ENCODE measurements around the gene GPER1.

DNA sequence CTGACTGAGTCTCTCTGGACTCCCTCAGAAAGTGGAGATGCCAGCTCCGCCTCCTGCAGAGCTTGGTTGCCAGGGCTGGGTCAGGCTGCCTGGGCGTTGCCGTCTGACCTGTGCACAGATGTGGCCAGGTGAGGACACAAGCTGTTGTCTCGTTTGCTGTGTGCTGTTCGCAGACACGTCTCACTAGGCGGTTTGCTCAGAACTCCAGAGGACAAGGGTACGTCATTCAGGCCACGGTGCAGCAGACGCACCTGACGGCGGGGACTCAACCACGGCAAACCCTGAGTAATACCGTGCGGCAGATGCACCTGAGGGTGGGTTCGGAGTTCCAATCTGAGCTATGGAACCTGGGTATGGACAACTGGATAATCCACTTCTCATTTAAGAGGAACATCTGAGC, 11.7 kb downstream of the GPER1 start:
- TF ChIP-seq, protein P1, sequence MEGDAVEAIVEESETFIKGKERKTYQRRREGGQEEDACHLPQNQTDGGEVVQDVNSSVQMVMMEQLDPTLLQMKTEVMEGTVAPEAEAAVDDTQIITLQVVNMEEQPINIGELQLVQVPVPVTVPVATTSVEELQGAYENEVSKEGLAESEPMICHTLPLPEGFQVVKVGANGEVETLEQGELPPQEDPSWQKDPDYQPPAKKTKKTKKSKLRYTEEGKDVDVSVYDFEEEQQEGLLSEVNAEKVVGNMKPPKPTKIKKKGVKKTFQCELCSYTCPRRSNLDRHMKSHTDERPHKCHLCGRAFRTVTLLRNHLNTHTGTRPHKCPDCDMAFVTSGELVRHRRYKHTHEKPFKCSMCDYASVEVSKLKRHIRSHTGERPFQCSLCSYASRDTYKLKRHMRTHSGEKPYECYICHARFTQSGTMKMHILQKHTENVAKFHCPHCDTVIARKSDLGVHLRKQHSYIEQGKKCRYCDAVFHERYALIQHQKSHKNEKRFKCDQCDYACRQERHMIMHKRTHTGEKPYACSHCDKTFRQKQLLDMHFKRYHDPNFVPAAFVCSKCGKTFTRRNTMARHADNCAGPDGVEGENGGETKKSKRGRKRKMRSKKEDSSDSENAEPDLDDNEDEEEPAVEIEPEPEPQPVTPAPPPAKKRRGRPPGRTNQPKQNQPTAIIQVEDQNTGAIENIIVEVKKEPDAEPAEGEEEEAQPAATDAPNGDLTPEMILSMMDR (IDR thresholded peaks at IDR 0.05) = no peak
- TF ChIP-seq POLR2AphosphoS5 (IDR thresholded peaks at IDR 0.05) = no peak
- no peak for TF ChIP-seq POLR2A (IDR thresholded peaks at IDR 0.05; ENCODE audit: low read depth)
